BLaER1 (cell line): ENCODE measurements around the gene ATF6B.
"Not testable (repeated sequence)": the region's sequence is repeated elsewhere in the genome, so short reads cannot be mapped to it uniquely, and the experiment has no call there.

Experiments used
- H3K27ac ChIP-seq: shearing (Covaris generic); formaldehyde crosslinking; 2 replicates; pipeline ENCODE4 v1.8.1; 2022
- H3K27me3 ChIP-seq: shearing (Covaris generic); formaldehyde crosslinking; 2 replicates; pipeline ENCODE4 v1.8.1; 2022
- H3K36me3 ChIP-seq: shearing (Covaris generic); formaldehyde crosslinking; 2 replicates; pipeline ENCODE4 v1.8.1; 2022
- H3K4me1 ChIP-seq: shearing (Covaris generic); formaldehyde crosslinking; 2 replicates; pipeline ENCODE4 v1.8.1; 2022
- H3K4me2 ChIP-seq: shearing (Covaris generic); formaldehyde crosslinking; 2 replicates; pipeline ENCODE4 v1.8.1; 2022
- H3K4me3 ChIP-seq: shearing (Covaris generic); formaldehyde crosslinking; 2 replicates; pipeline ENCODE4 v1.8.1; 2022
- H3K9ac ChIP-seq: shearing (Covaris generic); formaldehyde crosslinking; 2 replicates; pipeline ENCODE4 v1.8.1; 2022
- H3K9me3 ChIP-seq: shearing (Covaris generic); formaldehyde crosslinking; 2 replicates; pipeline ENCODE4 v1.8.1; 2022
- H4K20me1 ChIP-seq: shearing (Covaris generic); formaldehyde crosslinking; 2 replicates; pipeline ENCODE4 v1.8.1; 2022
- Cebpa-rat ChIP-seq: shearing (Covaris generic); IDR thresholded peaks from 2 replicates; pipeline ENCODE4 v1.8.1; 2022

Gene ATF6B

DNA sequence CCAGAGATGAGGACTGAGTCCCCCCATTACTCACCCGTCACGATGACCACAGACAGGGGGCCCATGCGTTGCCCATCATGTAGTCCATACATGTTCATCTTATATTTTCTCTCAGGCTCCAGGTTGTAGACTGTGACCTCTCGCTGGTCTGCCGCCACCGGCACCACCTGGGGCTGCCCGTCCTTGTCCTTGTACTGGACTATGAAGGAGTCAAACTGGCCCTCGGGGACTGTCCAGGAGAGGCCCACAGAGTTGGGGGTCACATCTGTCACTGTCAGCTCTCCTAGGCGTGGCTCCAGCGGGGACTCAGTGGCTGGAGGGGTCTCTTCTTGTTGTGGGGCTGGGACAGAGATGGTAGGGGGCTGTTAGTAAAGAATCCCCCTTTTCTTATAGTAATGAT, 54.4 kb downstream of the ATF6B start:
- H4K20me1 ChIP-seq = no peaks in the 10 kb centered on the region
- no peak for TF ChIP-seq Cebpa-rat
- no peak overlapping the region for H3K9ac ChIP-seq
- H3K27ac ChIP-seq = no peak overlapping the region
- no peaks in the 10 kb centered on the region; the same call in 1 of the 2 replicates for H3K36me3 ChIP-seq
- no peaks in the 10 kb centered on the region for H3K9me3 ChIP-seq
- H3K4me1 ChIP-seq = no peaks in the 10 kb centered on the region
- no peak overlapping the region for H3K4me2 ChIP-seq
- no peak overlapping the region for H3K4me3 ChIP-seq
- H3K27me3 ChIP-seq = no peaks in the 10 kb centered on the region

- no peak overlapping the region for H3K4me2 ChIP-seq
- no peak overlapping the region for H3K27ac ChIP-seq
- TF ChIP-seq Cebpa-rat = no peak
- no peak overlapping the region for H3K4me3 ChIP-seq
- no peaks in the 10 kb centered on the region for H3K4me1 ChIP-seq
- H3K36me3 ChIP-seq = no peaks in the 10 kb centered on the region; the same call in 1 of the 2 replicates
- no peak overlapping the region for H3K9ac ChIP-seq
- H3K27me3 ChIP-seq = no peaks in the 10 kb centered on the region
- no peaks in the 10 kb centered on the region for H4K20me1 ChIP-seq
- no peaks in the 10 kb centered on the region for H3K9me3 ChIP-seq
These were observed 54.9 kb downstream of the ATF6B start for GRCh38 chr6:32073101-32073500.

DNA sequence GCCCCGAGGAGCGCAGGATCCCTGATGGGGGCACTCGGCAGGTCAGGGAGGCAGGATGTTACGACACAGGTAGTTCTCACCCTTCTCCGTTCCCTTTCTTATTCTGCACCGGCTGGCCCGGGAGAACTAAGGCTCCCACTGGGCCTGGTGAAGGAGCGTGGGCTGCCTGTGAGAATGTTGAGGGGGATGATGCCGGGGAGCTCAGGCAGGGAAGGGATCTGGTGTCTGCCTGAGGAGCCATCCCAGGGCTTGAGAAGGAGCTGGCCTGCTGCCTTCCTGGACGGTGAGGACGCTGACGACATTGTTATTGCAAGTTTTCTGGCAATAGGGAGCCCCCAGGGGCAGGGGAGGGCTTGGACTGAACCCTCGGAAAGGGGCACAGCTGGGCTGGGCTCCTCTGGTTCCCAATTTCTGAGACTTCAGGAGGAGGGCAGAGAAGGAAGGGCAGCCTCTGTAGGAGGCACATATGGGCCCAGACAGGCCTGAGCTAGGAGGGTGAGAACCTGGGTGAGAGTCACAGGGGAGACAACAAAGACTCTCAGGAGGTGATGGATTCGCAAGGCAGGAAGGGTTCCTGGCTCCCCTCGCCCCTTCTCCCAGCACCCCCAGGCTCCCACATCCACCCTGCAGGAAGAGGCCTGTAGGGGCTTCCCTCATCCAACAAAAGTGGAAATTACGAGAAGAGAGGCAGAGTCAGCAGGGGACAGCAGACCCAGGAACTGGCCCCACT, 57.1 kb downstream of the ATF6B start:
- H3K9me3 ChIP-seq = no peaks in the 10 kb centered on the region
- H3K27me3 ChIP-seq = no peaks in the 10 kb centered on the region
- H4K20me1 ChIP-seq = no peaks in the 10 kb centered on the region
- no peak overlapping the region for H3K4me2 ChIP-seq
- no peak overlapping the region for H3K9ac ChIP-seq
- no peaks in the 10 kb centered on the region for H3K4me1 ChIP-seq
- H3K27ac ChIP-seq = no peak overlapping the region
- no peak for TF ChIP-seq Cebpa-rat
- H3K4me3 ChIP-seq = no peak overlapping the region
- no peaks in the 10 kb centered on the region; the same call in 1 of the 2 replicates for H3K36me3 ChIP-seq

DNA sequence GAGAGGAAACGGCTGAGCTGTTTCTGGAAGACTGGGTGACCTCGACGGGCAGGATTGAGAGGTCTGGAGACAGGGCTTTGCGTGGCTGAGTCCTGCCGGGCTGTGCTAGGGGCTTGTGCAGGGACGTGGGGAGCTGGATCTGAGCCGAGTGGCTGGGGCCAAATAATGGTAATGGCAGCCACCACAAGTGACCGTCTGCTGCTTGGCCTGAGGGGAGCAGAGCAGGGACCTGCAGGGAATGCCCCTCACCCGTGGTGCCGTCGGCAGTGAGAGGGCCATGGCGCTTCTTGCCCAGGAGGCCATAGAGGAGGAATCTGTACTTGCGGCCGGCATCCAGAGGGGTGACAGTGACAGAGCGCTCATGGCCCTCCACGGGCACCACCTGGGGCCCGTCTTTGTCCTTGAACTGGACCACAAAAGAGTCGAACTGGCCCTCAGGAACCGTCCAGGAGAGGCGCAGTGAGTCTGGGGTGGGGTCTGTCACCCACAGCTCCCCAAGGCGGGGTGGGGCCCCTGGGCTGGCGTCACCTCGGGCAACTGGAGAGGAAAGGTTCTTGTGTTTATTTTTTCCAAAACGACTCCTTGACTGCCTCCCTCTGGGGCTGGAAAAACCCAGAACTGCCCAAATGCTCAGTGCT, 58.0 kb downstream of the ATF6B start:
- no peaks in the 10 kb centered on the region for H3K4me1 ChIP-seq
- H3K9ac ChIP-seq = no peak overlapping the region
- no peak overlapping the region for H3K4me3 ChIP-seq
- TF ChIP-seq Cebpa-rat = no peak
- no peaks in the 10 kb centered on the region for H3K9me3 ChIP-seq
- H4K20me1 ChIP-seq = no peaks in the 10 kb centered on the region
- H3K27me3 ChIP-seq = no peaks in the 10 kb centered on the region
- no peak overlapping the region for H3K27ac ChIP-seq
- H3K36me3 ChIP-seq = no peaks in the 10 kb centered on the region; the same call in 1 of the 2 replicates
- H3K4me2 ChIP-seq = no peak overlapping the region

DNA sequence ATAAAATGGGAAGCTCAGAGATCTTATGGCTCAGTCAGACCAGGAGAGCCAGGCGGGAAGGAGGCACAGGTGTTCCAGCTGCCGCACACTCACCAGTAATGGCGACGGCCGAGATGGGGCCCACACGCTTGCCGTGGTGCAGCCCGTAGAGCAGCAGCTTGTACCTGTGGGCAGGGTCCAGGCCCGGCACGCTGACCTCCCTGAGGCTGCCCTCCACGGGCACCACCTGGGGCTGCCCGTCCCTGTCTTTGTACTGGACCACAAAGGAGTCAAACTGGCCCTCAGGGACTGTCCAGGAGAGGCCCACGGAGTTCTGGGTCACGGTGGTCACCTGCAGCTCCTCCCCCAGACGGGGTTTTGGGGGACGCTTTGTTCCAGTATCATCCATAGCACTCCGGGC, 58.6 kb downstream of the ATF6B start:
- no peak for TF ChIP-seq Cebpa-rat

DNA sequence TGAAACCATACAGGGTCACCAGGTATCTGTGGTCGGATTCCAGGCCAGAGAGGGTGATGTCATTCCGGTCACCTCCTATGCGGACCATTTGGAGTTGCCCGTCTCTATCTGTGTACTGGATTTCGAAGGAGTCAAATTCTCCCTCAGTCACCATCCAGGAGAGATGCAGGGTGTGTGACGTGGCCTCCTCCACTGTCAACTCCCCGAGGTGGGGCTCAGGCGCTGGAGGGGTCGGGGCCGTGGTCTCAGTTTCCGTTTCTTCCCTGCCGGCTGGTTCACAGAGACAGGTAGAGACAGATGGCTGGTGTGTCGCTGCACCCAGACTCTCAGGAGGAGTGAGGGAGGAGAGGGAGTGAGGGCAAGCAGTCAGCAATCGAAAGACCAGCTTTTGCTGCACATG, 59.2 kb downstream of the ATF6B start:
- Histone ChIP-seq H3K27me3 (no peaks in the 10 kb centered on the region), H3K9me3 (no peaks in the 10 kb centered on the region), H3K4me3 (no peak overlapping the region), H3K4me1 (no peaks in the 10 kb centered on the region), H3K9ac (no peak overlapping the region), H3K4me2 (no peak overlapping the region), H4K20me1 (no peaks in the 10 kb centered on the region), H3K36me3 (no peaks in the 10 kb centered on the region; the same call in 1 of the 2 replicates), H3K27ac (no peak overlapping the region)
- TF ChIP-seq Cebpa-rat = no peak

More for the DNA sequence above, 58.6 kb downstream of the ATF6B start:
- H3K4me3 ChIP-seq = no peak overlapping the region
- H3K4me2 ChIP-seq = no peak overlapping the region
- H3K9me3 ChIP-seq = no peaks in the 10 kb centered on the region
- no peaks in the 10 kb centered on the region for H4K20me1 ChIP-seq
- no peak overlapping the region for H3K9ac ChIP-seq
- no peak overlapping the region for H3K27ac ChIP-seq
- no peaks in the 10 kb centered on the region for H3K27me3 ChIP-seq
- no peaks in the 10 kb centered on the region; the same call in 1 of the 2 replicates for H3K36me3 ChIP-seq
- H3K4me1 ChIP-seq = no peaks in the 10 kb centered on the region

- not testable (repeated sequence) for H3K27me3 ChIP-seq, H3K4me1 ChIP-seq, H3K4me3 ChIP-seq, H3K36me3 ChIP-seq, H3K4me2 ChIP-seq, H3K9me3 ChIP-seq, H3K9ac ChIP-seq, H4K20me1 ChIP-seq, H3K27ac ChIP-seq
These were observed 59.7 kb downstream of the ATF6B start for GRCh38 chr6:32068315-32068714.

DNA sequence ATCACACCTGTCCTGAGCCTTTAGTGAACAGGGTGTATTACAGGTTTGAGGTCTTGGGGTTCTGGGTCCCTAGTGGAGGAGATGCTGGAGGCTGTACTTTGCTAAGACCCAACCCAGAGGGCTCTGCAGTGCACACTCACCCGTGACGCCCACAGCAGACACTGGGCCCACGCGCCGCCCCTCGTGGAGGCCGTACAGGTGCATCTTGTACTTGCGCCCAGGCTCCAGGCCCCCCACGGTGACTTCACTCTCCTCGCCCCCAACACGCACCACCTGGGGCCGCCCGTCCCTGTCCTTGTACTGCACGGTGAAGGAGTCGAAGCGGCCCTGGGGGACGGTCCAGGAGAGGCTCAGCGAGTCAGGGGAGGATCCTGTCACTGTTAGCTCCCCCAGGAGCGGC, 60.5 kb downstream of the ATF6B start:
- H3K4me1 ChIP-seq, H3K27me3 ChIP-seq, H3K9me3 ChIP-seq, H3K4me2 ChIP-seq, H3K36me3 ChIP-seq, H3K27ac ChIP-seq, H4K20me1 ChIP-seq, H3K4me3 ChIP-seq, H3K9ac ChIP-seq: not testable (repeated sequence)
